ENCODE results near the gene PRKCH. TPM values are rescaled to one million over a fixed set of nuclear protein-coding genes. Genes with fewer than 3 reads are reported as not detected.

PRKCH gene
- total and polyA plus RNA-seq, 7 donors, result 4.2 to 19.9 (median 10.0) TPM

GRCh38 chr14:61418746-61419145 lies 97.4 kb downstream of the PRKCH start:
- H3K36me3 ChIP-seq, result no peaks in the 10 kb centered on the region
- H3K4me3 ChIP-seq, result no peak overlapping the region
- no peak for TF ChIP-seq POLR2AphosphoS5 (IDR thresholded peaks at IDR 0.05)
- H3K27me3 ChIP-seq, result no peaks in the 10 kb centered on the region
- 42 to 60% methylated on average over 4 of the region's 4 CpGs for WGBS, 2 donors
- intact Hi-C loops (cut with DNase I), result no loop called here
- H3K9me3 ChIP-seq, result no peaks in the 10 kb centered on the region
- H3K27ac ChIP-seq, result peak overlapping the region in 1 of 4 donors; percentile 46
- DNase-seq, result no peak
- no peaks in the 10 kb centered on the region for H3K4me1 ChIP-seq

- Histone ChIP-seq H3K9me3 (no peaks in the 10 kb centered on the region), H3K27ac (peak overlapping the region in 1 of 4 donors; percentile 46), H3K4me1 (no peaks in the 10 kb centered on the region), H3K4me3 (no peak overlapping the region), H3K36me3 (no peaks in the 10 kb centered on the region), H3K27me3 (no peaks in the 10 kb centered on the region)
- TF ChIP-seq POLR2A (IDR thresholded peaks at IDR 0.05) (no peak), POLR2AphosphoS5 (IDR thresholded peaks at IDR 0.05) (no peak), EP300 (IDR thresholded peaks at IDR 0.05) (no peak), CTCF (IDR thresholded peaks at IDR 0.05) (no peak)
- intact Hi-C loops (cut with DNase I), result no loop called here
- no peak for DNase-seq
Measured at GRCh38 chr14:61419201-61419600, 97.8 kb downstream of the PRKCH start.

- H3K27me3 ChIP-seq, result no peaks in the 10 kb centered on the region
- 72 to 83% methylated on average over 4 of the region's 4 CpGs for WGBS, 2 donors
- H3K27ac ChIP-seq, result no peak overlapping the region
- H3K9me3 ChIP-seq, result no peaks in the 10 kb centered on the region
- DNase-seq, result no peak
- no peaks in the 10 kb centered on the region for H3K36me3 ChIP-seq
- TF ChIP-seq POLR2A (IDR thresholded peaks at IDR 0.05) (no peak), EP300 (IDR thresholded peaks at IDR 0.05) (no peak), CTCF (IDR thresholded peaks at IDR 0.05) (no peak), POLR2AphosphoS5 (IDR thresholded peaks at IDR 0.05) (no peak)
- H3K4me1 ChIP-seq, result no peaks in the 10 kb centered on the region
- no peak overlapping the region for H3K4me3 ChIP-seq
- intact Hi-C loops (cut with DNase I), result no loop called here
Measured at GRCh38 chr14:61420326-61420725, 98.9 kb downstream of the PRKCH start.

GRCh38 chr14:61421212-61421923 lies 100.0 kb downstream of the PRKCH start:
- Histone ChIP-seq H3K4me3 (no peak overlapping the region), H3K4me1 (no peaks in the 10 kb centered on the region), H3K9me3 (no peaks in the 10 kb centered on the region), H3K27me3 (no peaks in the 10 kb centered on the region), H3K27ac (no peak overlapping the region), H3K36me3 (no peaks in the 10 kb centered on the region)
- no peak for DNase-seq
- 80 to 84% methylated on average over 1 of the region's 1 CpG for WGBS, 2 donors
- intact Hi-C loops (cut with DNase I), result no loop called here
- TF ChIP-seq CTCF (IDR thresholded peaks at IDR 0.05) (no peak), EP300 (IDR thresholded peaks at IDR 0.05) (no peak), POLR2AphosphoS5 (IDR thresholded peaks at IDR 0.05) (no peak), POLR2A (IDR thresholded peaks at IDR 0.05) (no peak)

GRCh38 chr14:61426048-61426447 lies 104.7 kb downstream of the PRKCH start:
- Histone ChIP-seq H3K27me3 (no peaks in the 10 kb centered on the region), H3K9me3 (no peaks in the 10 kb centered on the region), H3K36me3 (no peaks in the 10 kb centered on the region), H3K27ac (no peak overlapping the region), H3K4me3 (no peak overlapping the region), H3K4me1 (no peaks in the 10 kb centered on the region)
- intact Hi-C loops (cut with DNase I), result no loop called here
- TF ChIP-seq CTCF (IDR thresholded peaks at IDR 0.05) (no peak), EP300 (IDR thresholded peaks at IDR 0.05) (no peak), POLR2AphosphoS5 (IDR thresholded peaks at IDR 0.05) (no peak), POLR2A (IDR thresholded peaks at IDR 0.05) (no peak)
- DNase-seq, result no peak
- WGBS, 2 donors, result 92% methylated on average over 1 of the region's 1 CpG

Data from sigmoid colon (tissue), 7 donors.